HG03469 (cell line): Measurements from ENCODE around the gene ZNF287.
"Not testable (repeated sequence)": the region's sequence is repeated elsewhere in the genome, so short reads cannot be mapped to it uniquely, and the experiment has no call there.

Experiments used
- ATAC-seq: cut with Tn5 transposase; IDR thresholded peaks from one replicate; pipeline ENCODE4 v1.9.1; 2021; ENCODE audit warnings: mild to moderate bottlenecking, moderate library complexity, moderate number of reproducible peaks; ENCODE audit not compliant: unreplicated experiment

The ZNF287 gene

DNA sequence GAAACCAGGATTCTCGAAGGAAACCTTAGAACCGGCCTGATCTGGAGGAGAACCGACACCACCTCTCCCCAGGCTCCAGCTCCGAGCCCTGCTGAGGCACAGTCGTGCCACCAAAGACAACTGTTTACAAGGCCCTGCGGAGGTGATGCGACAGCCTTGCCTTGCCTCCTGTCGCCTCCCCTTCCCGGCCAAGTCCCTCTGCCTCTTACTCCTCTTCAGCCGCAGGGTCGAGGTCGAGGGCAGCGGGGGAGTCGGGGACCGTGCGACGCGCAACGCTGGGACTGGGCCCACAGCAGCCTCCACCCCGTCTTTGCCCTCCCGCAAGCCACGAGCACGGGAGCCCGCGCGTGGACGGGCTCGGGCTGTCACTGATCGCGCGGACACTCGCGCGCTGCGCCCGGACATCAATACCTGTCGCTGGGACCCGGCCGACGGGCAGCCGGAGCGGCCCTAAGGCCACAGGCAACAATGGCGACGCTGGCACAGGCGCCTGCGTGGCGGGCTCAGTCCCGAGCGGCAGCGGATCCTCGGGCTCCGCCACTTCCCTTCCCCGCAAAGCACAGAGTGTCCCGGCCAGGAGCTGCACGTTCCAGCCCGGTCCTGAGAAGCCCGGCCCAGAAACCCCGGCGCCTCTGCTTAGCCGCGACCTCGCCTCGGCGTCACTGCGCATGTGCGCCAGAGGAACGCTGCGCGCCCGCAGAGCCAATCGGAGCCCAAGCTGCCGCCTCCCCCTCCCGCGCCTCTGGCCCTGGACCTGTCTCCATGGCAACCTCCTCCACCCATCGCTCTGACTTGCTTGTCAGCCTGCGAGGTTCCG is at the start of gene ZNF287:
Gene ZNF287 (minus strand): TSS at position 664 of the 817 bp plus-strand sequence. CDS start 1,473 bp downstream, outside the sequence.
- peak; percentile 92 for ATAC-seq

DNA sequence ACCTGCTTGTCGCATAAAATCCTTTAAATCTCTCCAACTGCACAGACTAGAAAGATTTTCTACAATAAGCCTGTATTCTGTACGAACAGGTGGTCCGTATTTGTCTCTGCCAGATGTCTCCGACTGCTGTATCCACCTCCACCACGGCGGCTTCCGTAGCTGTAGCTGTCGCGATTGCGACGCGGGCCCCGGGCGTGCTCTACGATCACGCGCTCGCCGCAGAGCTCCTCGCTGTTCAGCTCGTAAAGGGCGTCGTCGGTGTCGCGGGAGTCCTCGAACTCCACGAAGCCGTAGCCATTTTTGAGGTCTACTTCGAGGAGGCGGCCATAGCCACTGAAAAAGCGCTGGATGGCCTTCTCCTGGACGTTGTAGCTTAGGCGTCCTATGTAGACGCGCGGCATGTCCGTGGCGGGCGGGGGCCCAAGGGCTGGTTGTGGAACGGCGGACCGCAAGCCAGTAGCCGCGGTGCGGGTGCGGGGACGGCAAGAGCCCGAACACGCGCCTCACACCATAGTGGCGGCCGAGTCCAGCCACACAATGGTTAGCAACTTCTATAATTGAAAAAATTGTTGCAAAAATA is 48.6 kb upstream of the ZNF287 start:
- no peak for ATAC-seq

DNA sequence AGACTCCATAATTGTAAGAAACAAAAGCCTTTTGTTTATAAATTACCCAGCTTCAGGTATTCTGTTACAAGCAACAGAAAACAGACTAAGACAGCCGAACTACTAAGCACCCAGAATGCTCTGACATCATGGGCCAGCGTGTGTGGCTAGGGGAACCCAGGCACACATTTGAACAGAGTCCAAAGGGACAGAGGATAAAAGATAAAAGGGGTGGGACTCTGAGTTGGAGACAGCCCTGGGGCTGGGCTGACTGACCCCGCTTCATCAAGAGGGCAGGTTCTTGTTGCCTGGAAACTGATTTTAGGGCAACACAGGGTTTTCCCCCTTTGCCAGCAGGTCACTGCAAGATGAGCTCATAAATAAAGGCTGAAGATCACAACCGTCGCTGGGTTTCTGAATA is 30.5 kb upstream of the ZNF287 start:
- no peak for ATAC-seq

DNA sequence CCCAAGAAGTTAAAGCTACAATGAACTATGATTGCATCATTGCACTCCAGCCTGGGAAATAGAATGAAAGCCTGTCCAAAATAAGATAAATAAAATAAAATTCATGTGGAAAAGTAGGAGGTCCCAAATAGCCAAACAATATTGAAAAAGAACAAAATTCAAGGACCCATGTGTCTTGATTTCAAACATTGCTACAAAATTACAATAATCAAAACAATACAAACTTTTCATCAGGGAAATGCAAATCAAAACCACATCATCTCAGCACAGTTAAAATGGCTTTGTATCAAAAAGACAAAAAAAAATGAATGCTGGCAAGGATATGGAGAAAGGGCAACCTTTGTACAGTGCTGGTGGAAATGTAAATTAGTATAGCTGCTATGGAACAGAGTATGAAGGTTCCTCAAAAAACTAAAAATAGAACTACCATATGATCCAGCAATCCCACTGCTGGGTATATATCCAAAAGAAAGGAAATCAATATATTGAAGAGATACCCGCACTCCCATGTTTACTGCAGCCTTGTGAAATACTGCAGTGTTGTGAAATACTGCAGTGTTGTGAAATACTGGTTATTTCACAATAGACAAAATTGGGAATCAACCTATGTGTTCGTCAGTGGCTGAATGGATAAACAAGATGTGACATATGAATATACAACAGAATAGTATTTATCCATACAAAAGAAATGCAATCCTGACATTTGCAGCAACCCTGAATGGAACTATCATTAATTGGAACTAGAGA is 24.5 kb upstream of the ZNF287 start:
- ATAC-seq: no peak

DNA sequence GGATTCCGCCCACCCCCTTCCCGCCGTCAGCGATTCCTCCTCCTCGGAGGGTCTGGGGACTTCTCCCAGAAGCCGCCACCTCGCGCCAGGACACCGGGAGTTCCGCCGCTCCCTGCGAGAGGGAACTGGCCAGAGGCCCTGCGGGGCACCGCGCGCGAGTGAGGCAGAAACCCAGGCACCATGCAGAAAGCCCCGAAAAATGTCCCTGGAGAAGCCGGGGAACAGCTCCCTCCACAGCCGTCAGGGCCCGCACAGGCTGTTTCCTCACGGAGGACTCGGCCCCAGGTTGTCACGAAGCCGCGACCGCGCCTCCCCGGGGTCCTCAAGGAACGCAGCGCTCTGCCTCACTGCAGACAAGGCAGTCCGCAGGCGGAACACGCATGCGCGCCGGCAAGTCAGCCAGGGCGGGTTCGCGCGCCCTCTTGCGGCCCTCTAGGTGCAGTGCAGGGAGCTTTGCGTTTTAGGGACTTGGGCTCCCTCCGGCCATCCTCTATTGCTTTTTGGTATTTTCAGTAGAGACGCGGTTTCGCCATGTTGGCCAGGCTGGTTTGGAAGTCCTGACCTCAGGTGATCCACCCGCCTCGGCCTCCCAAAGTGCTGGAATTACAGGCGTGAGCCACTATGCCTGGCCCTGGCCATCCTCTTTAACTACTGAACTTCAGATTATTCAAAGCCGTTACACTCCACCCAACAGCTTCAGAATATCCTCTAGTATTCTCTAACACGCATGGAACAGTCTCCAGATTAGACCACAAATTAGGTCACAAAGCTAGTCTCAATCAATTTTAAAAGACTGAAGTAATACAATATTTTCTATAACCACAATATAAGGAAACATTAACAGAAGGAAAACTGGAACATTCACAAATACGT is 20.3 kb upstream of the ZNF287 start:
- peak; percentile 70 for ATAC-seq

DNA sequence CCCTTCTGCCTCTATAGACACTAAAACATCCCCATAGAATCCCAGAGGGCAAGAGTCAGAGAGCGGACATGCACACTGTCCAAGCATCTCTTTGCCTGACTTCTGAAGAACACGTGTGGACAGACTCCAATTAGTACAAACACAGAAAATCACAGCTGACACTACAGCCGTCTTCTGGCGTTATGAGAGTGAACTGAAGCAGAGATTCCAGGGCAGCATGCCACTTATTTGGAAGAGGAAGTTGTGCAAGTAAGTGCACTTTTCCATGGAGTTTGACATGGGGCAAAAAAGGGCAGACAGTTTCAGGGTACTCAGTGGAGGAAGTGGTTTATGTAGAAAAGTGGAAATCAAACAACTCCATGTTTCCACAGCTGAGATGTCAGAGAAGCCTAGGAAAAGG is 16.8 kb upstream of the ZNF287 start:
- ATAC-seq: no peak

DNA sequence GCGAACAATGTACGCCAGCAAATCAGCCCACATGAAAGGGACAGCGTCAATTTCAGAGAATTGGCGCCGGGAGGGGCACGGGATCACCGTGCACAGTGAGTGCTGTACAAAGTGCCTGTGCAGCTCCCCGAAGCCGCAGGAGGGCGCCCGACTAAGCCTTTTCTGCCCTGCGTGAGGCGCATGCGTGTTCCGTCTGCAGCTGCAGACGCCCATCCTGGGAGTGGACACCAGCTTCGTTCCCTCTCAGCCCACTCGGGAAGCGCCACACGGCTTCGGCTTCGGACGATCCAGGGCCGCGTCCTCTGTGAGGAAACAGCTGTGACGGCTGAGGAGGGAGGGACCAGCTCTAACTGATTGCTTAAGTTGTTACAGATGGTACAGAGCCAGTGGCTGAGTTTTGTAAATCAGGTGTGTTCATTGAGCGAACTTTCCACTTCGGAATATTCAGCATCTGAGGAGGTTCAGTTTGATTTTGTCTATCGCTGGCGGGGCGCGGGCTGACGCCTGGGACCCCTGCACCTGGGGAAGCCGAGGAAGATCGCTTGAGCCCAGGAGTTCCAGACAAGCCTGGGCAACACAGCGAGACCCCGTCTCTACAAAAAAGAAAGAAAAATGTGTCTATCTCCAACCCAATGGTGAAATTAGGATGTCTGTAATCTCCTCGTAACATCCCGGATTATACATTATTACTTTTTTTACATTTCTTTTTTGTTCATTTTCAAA is 15.4 kb upstream of the ZNF287 start:
- ATAC-seq: no peak

DNA sequence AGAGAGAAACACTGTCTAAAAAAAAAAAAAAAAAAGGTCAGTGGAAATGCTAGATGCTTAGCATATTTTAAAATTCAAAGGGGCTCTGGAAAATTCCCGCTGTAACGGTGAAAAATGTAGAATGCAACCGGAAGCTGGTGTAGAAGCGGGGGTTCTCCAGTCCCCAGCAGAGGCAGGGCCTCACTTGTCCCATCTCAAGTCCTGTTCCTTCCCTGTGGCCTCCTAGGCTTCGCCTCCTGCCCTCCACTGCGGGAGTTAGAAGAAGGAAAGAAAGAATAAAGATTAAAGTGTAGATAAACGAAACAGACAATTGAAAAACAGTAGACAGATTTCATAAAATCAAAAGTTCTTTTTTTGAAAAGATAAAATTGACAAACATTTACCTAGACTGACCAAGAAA is 14.8 kb upstream of the ZNF287 start:
- no peak for ATAC-seq

DNA sequence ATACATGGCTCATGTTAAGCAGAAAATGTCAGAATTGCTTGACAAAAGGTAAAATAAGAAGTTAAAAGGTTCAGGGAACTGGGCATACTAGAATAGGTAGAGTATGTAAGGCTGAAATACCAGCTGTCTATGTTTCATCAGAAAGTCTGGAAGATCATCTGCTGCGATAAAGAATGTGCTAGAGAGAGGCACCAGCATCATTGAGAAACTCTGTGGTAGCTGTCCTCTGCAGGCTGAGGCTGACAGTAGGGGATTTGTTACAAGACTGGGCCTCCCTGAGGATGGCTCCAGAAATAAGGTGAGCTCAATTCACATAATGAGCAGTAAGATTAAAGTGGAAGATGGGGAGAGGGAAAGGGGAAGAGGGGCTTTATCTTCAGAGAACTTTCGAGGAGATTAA is 4.5 kb upstream of the ZNF287 start:
- ATAC-seq: no peak

DNA sequence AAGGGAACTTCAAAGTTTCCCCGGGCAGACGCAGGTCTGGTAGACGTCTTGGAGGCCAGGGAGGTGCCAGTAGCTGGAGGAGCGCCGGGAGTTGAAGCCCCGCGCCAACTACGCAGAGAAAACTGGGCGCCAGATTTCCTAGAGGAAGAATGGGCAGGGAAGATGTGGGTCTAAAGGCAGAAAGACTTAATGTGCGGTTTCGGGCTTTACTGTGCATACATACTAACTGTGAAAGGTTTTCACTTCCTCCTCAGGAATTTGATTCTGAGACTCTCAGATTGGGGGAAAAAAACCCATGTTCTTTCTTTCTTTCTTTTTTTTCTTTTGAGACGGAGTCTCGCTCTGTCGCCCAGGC is 331 bp upstream of the ZNF287 start:
- peak; percentile 11 for ATAC-seq

DNA sequence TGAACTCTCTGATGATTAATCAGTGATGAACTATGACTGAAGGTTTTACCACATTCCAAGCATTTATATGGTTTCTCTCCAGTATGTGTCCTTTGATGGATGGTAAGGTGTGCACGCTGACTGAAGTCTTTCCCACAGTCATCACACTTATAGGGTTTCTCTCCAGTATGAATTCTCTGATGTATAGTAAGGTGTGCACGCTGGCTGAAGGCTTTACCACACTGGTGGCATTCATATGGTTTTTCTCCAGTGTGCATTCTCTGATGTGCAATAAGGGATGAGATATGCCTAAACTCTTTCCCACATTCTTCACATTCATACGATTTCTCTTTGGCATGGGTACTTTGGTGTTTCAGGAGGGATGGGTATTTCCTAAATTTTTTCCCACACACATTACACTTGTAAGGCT is 16.4 kb downstream of the ZNF287 start:
- no peak for ATAC-seq

DNA sequence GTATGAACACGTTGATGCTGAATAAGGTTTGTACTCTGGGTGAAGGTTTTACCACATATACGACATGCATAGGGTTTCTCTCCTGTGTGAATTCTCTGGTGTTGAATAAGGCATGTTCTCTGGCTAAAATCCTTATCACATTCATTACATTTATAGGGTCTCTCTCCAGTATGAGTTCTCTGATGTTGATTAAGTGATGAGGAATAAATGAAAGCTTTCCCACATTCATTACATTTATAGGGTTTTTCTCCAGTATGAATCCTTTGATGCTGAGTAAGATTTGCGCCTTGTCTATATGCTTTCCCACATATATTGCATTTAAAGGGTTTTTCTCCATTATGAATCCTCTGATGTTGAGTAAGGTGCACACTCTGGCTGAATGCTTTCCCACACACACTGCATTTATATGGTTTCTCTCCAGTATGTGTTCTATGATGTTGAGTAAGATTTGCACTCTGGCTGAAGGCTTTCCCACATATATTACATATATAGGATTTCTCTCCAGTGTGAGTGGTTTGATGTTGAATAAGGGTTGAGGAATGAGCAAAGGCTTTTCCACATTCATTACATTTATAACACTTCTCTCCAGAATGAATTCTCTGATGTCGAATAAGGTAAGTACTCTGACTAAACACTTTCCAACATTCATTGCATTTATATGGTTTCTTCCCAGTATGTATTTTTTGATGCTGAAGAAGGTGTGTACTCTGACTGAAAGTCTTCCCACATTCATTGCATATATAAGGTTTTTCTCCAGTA is 16.9 kb downstream of the ZNF287 start:
- no peak for ATAC-seq

DNA sequence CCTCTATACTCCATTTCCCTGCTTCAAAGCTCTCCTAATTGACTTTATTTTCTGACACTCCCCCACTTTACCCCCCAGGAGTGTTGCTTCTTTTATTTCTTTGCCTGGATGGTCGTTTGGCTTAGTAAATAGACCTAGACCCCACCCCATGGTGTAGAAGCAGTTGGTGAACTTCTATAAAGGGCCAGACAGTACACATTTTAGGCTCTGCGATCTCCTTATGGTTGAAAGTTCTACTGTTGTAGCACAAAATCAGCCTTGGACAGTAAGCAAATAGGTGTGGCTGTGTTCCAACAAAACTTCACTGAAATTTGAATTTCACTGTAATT is 31.9 kb downstream of the ZNF287 start:
- no peak for ATAC-seq

DNA sequence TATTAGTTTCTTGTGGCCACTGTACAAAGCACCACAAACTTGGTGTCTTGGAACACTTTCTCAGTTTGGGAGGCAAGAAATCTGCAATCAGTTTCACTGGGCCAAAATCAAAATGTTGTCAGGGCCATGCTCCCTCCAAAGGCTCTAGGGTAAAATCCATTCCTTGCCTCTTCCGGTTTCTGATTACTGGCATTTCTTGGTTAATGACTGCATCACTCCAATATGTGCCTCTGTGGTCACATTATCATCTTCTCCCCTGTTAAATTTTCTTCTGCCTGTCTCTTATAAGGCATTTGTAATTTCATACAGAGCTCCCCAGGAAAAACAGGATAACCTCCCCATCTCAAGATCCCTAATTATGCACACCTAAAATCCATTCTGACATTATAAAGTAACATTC is 34.8 kb downstream of the ZNF287 start:
- ATAC-seq: no peak

DNA sequence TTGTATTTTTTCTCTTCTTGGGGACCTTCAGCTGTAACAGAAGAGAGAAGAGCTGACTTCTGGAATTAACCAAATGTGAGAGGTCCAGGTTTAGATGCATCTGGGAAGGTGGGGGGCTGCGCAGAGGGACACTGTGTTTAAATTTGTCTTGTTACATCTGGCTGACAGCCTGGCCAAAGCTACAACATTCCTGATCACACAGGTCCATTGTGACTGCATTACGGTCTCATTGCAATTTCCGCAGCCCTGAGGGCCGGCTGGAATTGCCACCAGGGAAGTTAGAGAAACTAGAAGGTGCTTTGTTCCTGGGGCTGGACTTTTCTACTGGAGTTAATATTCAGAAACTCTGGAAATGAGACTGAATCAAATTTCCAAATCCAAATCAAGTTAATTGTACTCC is 39.1 kb downstream of the ZNF287 start:
- ATAC-seq: no peak

DNA sequence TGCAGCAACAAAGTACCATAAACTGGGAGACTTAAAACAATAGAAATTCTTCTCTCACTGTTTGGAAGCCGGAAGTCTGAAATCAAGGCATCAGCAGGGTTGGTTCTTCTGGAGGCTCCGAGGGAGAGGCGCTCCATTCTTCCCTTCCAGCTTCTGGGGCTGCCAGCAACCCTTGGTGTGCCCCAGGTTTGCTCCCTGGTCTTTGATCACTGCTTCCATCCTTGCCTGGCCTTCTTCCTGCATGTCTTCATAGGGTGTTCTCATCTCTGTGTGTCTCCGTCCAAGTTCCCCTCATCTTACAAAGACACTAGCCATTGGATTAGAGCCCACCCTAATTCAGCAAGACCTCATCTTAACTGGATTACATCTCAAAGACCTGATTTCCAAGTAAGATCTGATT is 41.7 kb downstream of the ZNF287 start:
- no peak for ATAC-seq

DNA sequence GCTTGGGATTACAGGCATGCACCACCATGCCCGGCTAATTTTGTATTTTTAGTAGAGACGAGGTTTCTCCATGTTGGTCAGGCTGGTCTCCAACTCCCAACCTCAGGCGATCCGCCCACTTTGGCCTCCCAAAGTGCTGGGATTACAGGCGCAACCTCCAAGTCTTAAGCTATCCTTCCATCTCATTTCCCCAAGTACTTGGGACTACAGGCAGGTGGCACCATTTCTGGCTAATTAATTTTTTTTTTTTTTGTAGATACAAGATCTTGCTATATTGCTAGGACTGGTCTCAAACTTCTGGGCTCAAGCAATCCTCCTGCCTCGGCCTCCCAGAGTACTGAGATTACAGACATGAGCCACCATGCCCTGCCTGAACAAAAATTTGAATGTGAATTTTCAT is 43.4 kb downstream of the ZNF287 start:
- ATAC-seq: not testable (repeated sequence)

DNA sequence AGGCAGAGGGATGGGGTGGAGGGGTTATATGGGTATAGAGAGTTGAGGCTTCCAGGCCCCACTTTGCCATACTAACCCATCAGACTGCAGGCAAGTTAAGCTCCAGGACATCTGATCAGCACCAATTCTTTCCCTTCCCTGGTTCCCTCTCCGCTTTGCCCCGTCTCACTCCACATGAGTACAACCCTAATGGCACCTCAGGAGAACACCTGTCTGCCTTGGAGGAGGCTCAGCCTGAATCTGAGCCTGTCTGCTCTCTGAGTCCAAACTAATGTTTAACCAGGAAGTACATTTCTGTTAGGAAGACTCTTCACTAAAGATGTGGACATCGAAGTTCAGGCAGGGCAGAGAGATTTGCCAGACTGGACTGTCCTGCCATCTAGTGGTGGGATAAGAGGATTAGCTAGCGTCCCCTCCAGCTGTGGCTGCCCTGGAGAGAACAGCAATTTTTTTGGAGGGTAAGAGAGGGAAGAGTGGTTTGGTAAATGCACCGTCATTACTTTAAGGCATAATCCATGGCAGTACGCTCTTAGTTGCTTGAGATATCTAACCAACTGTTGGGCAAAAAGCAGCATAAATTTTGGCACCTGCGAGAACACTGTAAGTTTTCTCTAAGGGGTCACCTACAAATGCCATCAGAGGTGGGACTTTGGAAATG is 47.8 kb downstream of the ZNF287 start:
- no peak for ATAC-seq

DNA sequence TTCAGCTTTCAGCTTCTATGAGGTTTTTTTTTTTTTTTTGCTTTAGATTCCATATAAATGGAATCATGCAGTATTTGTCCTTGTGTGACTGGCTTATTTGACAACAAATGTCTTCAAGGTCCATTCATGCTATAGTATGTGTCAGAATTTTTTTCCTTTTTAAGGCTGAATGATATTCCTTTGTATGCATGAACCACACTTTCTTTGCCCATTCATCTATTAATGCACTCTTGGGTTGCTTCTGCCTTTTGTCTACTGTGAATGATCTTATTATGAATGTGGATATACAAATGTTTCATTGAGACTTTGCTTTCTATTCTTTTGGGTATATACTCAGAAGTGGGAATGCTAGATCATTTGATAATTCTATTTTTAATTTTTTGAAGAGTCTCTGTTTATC is 50.0 kb downstream of the ZNF287 start:
- ATAC-seq: no peak
